ENCODE data around the gene SNRPA. TPM values are rescaled to one million over a fixed set of nuclear protein-coding genes. Genes with fewer than 3 reads are reported as not detected.

Gene SNRPA
- total and polyA plus RNA-seq, 7 donors = 21.5 to 43.6 (median 32.1) TPM

DNA sequence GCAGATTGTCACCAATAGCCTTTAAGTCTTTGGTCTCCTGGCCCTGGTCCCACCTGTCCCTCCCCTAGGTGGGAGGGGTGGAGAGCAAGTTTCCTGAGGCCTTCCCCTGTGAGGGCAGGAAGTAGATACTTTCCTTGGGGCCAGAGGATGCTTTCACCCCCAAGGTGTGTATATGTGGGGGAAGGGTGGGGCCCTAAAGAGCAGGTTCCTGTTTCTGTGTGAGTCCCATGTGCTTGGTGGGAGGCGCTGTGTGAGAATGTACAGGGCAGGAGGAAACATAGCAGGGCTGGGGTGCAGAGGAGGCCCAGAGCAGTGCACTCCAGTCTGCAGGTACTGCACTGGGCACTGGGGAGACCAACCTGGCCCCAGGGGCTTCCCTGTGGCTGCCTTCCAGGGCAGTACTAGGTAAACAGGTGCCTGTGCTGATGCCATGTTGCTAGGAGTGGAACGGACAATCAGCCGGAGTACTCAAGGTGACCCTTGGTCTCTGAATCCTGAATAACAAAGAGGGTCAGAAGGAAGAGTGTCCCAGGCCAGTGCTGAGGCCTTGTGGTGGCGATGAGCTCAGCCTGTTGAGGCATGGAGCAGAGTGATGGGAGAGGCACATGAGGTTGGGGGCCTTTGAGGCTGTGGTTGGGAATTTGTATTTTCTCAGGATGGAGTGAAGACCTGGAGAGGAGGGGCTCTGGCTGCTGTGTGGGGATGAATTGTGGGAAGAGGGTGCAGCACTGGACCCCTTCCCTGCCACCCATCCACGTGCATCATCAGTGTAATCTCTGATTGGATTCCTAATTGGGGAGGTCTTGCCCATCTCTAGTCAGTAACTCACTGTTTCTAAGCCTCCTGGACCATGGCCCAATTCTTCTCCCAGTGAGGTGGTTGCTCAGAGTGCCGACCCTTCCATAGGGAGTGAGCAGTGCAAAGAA, 53.1 kb downstream of the SNRPA start:
- ATAC-seq (no peak), DNase-seq (no peak)
- intact Hi-C loops (cut with DNase I) = loop anchor here (5.0 to 10.0 kb wide), 2 partner anchors 139 to 142 kb away; no protein-coding TSS in a partner anchor
- Histone ChIP-seq H3K36me3 (ENCODE audit: insufficient read depth in 1 of 2, low read depth in 1 of 2) (peaks cover 0 to 48% of the 10 kb centered on the region in 2 donors), H3K4me3 (peak overlapping the region; percentile 53), H3K27me3 (ENCODE audit: insufficient read depth in 3 of 3, low read length in 2 of 3) (no peaks in the 10 kb centered on the region), H3K9me3 (no peaks in the 10 kb centered on the region), H3K4me1 (peaks cover 66% of the 10 kb centered on the region), H3K27ac (peak overlapping the region; percentile 64)
- TF ChIP-seq, protein P1, sequence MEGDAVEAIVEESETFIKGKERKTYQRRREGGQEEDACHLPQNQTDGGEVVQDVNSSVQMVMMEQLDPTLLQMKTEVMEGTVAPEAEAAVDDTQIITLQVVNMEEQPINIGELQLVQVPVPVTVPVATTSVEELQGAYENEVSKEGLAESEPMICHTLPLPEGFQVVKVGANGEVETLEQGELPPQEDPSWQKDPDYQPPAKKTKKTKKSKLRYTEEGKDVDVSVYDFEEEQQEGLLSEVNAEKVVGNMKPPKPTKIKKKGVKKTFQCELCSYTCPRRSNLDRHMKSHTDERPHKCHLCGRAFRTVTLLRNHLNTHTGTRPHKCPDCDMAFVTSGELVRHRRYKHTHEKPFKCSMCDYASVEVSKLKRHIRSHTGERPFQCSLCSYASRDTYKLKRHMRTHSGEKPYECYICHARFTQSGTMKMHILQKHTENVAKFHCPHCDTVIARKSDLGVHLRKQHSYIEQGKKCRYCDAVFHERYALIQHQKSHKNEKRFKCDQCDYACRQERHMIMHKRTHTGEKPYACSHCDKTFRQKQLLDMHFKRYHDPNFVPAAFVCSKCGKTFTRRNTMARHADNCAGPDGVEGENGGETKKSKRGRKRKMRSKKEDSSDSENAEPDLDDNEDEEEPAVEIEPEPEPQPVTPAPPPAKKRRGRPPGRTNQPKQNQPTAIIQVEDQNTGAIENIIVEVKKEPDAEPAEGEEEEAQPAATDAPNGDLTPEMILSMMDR (IDR thresholded peaks at IDR 0.05) = no peak
- 51 to 58% (median 56%) methylated on average over 6 of the region's 6 CpGs for WGBS, 3 donors

DNA sequence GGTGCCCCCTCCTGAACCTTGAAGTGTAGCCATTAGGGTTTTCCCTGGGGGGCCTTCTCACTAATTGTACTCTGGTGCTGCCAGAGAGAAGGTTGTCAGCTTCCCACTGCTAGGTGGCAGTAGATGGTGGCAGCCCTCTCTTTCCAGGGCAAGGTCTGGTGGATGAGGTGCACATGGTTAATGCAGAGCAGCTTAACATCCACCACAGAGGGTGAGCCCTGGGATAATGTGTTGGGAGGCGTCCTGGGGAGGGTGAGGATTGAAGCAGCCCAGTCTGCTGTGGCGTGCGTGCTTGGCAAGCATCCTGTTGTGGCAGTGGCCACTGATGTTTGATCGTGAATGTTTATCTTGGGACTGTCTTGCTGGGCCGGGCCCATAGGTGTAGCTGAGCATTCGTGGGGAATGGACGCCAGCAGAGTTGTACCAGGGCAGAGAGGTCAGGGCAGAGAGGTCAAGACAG, 53.8 kb downstream of the SNRPA start:
- no peak for ATAC-seq

DNA sequence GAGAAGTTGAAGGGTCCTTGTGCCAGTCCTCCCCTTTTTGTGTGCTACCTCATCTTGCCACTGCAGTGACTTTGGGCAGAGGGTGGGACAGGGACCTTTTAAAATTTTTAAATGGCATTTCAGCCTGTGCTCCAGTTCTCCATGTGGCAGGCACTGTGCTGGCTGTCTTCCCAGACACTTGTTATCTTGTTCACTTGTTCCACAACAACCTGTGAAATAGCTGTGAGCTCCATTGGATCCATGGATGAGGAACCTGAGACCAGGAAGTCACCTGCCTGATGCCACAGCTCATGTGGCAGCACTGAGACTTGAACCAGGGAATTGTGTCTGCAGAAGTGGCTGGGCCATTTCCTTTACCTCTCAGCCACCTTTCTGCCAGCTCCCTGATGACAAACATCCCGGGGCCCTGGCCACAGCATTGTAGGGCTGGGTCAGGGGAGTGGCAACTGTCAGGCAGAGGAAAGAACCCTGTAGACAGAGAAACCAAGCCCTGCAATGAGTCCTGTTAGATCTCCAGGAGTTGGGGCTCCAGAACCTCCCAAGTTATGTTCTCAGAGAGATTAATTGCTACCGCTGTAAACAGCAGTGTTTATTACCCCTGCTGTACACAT, 54.4 kb downstream of the SNRPA start:
- 42 to 66% (median 59%) methylated on average over 2 of the region's 2 CpGs for WGBS, 3 donors
- no peak for DNase-seq
- TF ChIP-seq, protein P1 (IDR thresholded peaks at IDR 0.05) = no peak
- no peak for ATAC-seq
- H3K4me1 ChIP-seq = peaks cover 69% of the 10 kb centered on the region
- H3K4me3 ChIP-seq = no peak overlapping the region
- H3K9me3 ChIP-seq = no peaks in the 10 kb centered on the region
- intact Hi-C loops (cut with DNase I) = loop anchor here (5.0 to 10.0 kb wide), 2 partner anchors 88 to 141 kb away; partner anchors contain the start of genes COQ8B (in 1 of the 2) and ITPKC (in 1 of the 2)
- H3K36me3 ChIP-seq (ENCODE audit: insufficient read depth in 1 of 2, low read depth in 1 of 2) = peaks cover 0 to 50% of the 10 kb centered on the region in 2 donors
- no peaks in the 10 kb centered on the region for H3K27me3 ChIP-seq (ENCODE audit: insufficient read depth in 3 of 3, low read length in 2 of 3)
- peak overlapping the region; percentile 64 for H3K27ac ChIP-seq

More for the DNA sequence above, 53.8 kb downstream of the SNRPA start:
- intact Hi-C loops (cut with DNase I) = loop anchor here (5.0 to 10.0 kb wide), 3 partner anchors 88 to 143 kb away; partner anchors contain the start of genes COQ8B (in 1 of the 2) and ITPKC (in 1 of the 2)
- TF ChIP-seq, protein P1 (IDR thresholded peaks at IDR 0.05) = no peak
- no peak for DNase-seq
- Histone ChIP-seq H3K4me3 (no peak overlapping the region), H3K27me3 (ENCODE audit: insufficient read depth in 3 of 3, low read length in 2 of 3) (no peaks in the 10 kb centered on the region), H3K36me3 (ENCODE audit: insufficient read depth in 1 of 2, low read depth in 1 of 2) (peaks cover 0 to 53% of the 10 kb centered on the region in 2 donors), H3K27ac (peak overlapping the region; percentile 64), H3K9me3 (no peaks in the 10 kb centered on the region), H3K4me1 (peaks cover 68% of the 10 kb centered on the region)
- WGBS, 3 donors = 28 to 49% (median 30%) methylated on average over 7 of the region's 7 CpGs

DNA sequence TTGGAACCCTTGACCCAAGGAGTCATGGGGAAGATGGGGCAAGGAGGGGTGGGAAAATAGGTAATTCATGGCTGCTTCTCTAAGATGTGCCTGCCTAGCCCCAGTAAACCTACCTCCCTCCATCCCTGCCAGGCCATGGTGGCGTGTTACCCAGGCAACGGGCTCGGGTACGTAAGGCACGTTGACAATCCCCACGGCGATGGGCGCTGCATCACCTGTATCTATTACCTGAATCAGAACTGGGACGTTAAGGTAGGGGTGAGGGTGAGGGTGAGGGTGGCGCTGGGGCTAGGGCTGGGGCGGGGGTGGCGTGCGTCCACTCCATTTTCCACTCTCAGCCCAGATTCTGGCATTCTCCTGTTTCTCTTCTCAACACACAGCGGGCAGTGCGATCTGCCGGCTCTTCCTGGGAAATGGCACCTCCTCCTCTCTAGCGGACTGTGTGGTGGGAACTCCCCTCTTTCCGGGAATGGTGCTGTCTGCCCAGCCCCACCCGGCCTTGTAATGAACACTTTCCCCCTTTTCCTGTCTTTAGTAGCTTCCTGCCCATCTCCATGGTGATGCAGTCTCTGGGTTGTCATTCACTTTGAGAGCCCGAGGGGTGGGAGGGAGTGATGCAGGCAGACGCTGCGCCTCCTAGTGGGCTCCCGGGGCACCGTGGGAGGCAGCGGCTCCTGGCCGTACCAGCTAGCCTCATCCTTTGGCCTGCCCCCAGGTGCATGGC, 55.6 kb downstream of the SNRPA start:
- DNase-seq (peak; percentile 84 to 88), ATAC-seq (peak in 3 of 4 donors; percentile 40 to 49 (median 42))
- Histone ChIP-seq H3K4me3 (peak overlapping the region; percentile 22), H3K27me3 (ENCODE audit: insufficient read depth in 3 of 3, low read length in 2 of 3) (no peaks in the 10 kb centered on the region), H3K9me3 (no peaks in the 10 kb centered on the region), H3K4me1 (peaks cover 56% of the 10 kb centered on the region), H3K27ac (peak overlapping the region; percentile 64), H3K36me3 (ENCODE audit: insufficient read depth in 1 of 2, low read depth in 1 of 2) (peaks cover 0 to 39% of the 10 kb centered on the region in 2 donors)
- 40 to 44% (median 42%) methylated on average over 26 of the region's 26 CpGs for WGBS, 3 donors
- intact Hi-C loops (cut with DNase I) = loop anchor here (5.0 to 10.0 kb wide), 2 partner anchors 89 to 142 kb away; partner anchors contain the start of genes COQ8B (in 1 of the 2) and ITPKC (in 1 of the 2)
- TF ChIP-seq, protein P1 (IDR thresholded peaks at IDR 0.05) = peak; percentile 68

Data from psoas muscle (tissue), 8 donors.